IPS-15b (cell line): Measurements from ENCODE around the gene TPSG1.
"Not testable (repeated sequence)": the region's sequence is repeated elsewhere in the genome, so short reads cannot be mapped to it uniquely, and the experiment has no call there.

Source experiments
- H3K27me3 ChIP-seq: one replicate; pipeline ENCODE4 v1.6.1; 2013; ENCODE audit warnings: low read length; ENCODE audit not compliant: control insufficient read depth, insufficient read depth
- H3K36me3 ChIP-seq: one replicate; pipeline ENCODE4 v1.6.1; 2013; ENCODE audit warnings: low read length; ENCODE audit not compliant: control insufficient read depth, insufficient read depth
- H3K4me1 ChIP-seq: one replicate; pipeline ENCODE4 v1.6.1; 2013; ENCODE audit warnings: mild to moderate bottlenecking, low read length; ENCODE audit not compliant: control insufficient read depth, insufficient read depth
- H3K4me3 ChIP-seq: one replicate; pipeline ENCODE4 v1.5.1; 2013; ENCODE audit warnings: low read depth, low read length
- H3K9ac ChIP-seq: one replicate; pipeline ENCODE4 v1.6.1; 2013; ENCODE audit warnings: low read depth, mild to moderate bottlenecking, low read length
- H3K9me3 ChIP-seq: one replicate; pipeline ENCODE4 v1.6.1; 2013; ENCODE audit warnings: mild to moderate bottlenecking, low read length; ENCODE audit not compliant: control insufficient read depth, insufficient read depth

Gene TPSG1

DNA sequence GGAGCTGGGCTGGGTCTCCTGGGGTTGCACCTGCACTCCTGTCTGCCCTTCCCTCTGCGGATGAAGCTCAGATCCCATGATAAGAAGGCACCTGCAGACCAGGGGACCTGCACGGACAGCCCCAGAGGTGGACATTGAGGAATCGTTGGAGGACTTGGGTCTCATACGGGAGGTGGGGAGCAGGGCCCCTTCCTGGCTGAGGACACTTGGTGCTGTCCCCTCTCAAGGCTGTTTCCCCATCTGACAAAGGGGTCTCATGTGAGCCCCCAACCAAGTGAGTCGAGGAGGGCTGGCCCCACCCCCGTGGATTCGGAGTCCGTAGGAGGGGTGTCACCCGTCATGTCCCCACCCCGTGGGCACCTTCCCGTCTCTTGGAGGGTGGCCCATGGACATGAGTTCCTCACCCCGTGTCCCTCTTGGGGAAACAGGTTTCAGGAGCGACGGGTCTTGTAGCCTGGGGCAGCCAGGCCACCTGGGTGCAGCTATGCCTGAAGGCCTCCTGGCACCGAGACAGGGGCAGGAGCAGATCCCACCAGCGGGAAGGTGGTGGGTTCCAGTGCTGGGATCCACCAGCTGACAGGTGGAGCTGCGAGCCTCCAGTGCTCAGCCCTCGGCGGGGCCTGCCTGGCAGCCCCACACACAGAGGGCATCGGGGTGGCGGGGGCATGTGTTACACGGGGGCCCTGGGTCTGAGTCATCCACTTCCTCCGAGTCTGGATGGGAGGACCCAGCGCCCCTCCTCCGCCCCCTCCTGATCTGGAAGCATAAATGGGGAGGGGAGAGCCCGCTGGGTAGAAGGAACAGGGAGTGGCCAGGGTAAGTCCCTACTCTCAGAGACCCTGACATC, 30.4 kb upstream of the TPSG1 start, which contains the start of gene TPSD1:
Gene TPSD1, plus strand, starts transcription at position 794 of the 847 bp plus-strand sequence. CDS start 212 bp downstream, outside the sequence.
- H3K9me3 ChIP-seq, H3K4me3 ChIP-seq, H3K9ac ChIP-seq, H3K4me1 ChIP-seq, H3K36me3 ChIP-seq: not testable (repeated sequence)
- peaks cover 12% of the 10 kb centered on the region for H3K27me3 ChIP-seq

DNA sequence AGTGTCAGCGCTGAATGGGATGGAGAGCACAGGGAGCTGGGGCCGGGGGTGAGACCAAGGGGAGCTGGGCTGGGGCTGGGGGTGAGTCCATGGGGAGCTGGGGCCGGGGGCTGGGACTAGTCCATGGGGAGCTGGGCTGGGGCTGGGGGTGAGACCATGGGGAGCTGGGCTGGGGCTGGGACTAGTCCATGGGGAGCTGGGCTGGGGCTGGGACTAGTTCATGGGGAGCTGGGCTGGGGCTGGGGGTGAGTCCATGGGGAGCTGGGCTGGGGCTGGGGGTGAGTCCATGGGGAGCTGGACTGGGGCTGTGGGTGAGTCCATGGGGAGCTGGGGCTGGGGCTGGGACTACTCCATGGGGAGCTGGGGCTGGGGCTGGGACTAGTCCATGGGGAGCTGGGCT, 29.8 kb upstream of the TPSG1 start:
- peaks cover 11% of the 10 kb centered on the region for H3K27me3 ChIP-seq

DNA sequence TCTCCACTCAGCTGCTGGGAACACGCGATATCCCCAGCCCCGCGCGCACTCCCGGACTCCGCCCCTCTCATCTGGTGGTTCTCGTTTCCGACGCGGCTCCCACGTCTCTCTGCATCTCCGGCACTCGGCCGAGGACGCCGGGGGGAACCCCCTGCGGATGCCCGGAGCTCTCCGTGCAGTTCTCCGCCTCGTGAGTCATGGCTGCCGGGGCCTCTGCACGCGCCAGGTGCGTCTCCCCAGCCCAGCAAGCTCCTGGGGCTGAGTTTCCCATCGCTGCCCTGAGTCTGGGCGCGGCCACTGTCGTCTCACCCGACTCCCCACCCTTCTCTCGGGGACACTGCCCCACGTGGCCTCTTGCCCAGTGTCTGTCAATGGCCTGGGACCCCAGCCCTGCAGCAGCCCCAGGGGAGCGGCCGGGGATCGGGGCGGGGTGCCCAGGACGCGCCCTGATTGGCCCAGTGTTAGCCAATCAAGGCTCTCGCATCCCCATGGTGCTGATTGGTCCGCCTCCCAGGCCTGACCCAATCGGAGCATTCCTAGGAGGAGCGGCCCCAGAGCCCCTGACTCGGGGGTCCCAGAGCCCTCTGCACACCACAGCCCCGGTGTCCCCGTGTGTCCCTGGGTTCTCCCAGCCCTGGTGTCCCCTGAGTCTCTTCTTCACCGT, 28.8 kb upstream of the TPSG1 start:
- H3K36me3 ChIP-seq, H3K9ac ChIP-seq, H3K9me3 ChIP-seq, H3K4me3 ChIP-seq, H3K27me3 ChIP-seq, H3K4me1 ChIP-seq: not testable (repeated sequence)

More for the DNA sequence above, 29.8 kb upstream of the TPSG1 start:
- not testable (repeated sequence) for H3K36me3 ChIP-seq, H3K4me3 ChIP-seq, H3K9ac ChIP-seq, H3K4me1 ChIP-seq, H3K9me3 ChIP-seq

DNA sequence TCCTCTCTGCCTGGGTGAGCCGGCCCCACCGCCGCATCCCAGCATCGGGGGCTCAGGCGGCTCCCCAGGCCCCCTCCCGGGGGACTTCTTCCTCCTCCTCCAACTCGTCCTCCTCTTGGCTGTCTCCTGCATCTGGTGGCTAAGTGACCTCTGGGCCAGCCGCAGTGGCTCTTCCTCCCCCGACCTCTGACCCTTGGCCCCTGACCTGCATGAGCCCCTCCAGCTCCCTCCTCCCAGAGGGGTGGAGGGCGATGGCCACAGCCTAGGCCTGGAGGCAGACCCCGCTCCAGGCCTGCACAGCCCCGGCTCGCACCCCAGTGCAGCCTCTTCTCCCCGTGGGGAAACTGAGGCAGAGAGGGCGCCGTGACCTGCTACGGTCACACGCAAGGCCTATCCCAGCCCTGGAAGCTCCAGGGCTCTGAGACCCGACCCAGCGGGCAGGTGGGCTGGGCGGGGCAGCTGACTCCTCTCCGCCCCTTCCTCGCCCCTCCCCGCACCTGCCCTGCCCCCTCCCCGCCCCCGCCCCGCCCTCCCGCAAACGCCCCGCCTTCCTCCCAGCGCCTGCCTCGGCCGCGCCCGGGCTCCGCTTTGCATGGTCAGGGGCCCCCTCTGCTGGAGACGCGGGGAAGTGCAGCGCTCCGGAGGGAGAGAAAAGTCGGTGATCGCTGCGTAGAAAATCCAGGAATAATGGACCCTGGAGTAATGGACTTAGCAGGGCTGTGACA, 24.1 kb upstream of the TPSG1 start:
- H3K4me3 ChIP-seq, H3K36me3 ChIP-seq, H3K9ac ChIP-seq, H3K9me3 ChIP-seq, H3K4me1 ChIP-seq: not testable (repeated sequence)
- H3K27me3 ChIP-seq, result peaks cover 18% of the 10 kb centered on the region

DNA sequence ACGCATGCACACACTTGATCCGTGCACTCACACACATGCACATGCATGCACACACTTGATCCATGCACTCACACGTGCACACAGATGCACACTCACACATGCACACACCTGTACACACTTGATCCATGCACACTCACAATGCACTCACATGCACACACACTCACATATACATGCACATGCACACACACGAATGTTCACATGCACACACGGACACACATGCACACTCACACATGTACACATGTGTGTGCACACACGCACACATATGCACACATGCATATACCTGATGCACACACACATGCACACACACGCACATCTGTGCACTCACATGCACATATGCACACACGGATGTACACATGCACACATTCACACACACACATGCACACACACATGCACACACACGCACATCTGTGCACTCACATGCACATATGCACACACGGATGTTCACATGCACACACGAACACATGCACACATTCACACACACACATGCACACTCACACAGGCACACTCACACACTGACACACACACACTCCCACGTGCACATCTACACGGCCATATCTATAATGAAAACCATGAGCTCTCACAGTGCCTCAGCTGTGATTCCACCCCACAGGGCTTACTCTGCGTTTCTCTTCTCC, 23.0 kb upstream of the TPSG1 start:
- not testable (repeated sequence) for H3K4me3 ChIP-seq, H3K9me3 ChIP-seq, H3K4me1 ChIP-seq, H3K36me3 ChIP-seq, H3K9ac ChIP-seq
- peaks cover 18% of the 10 kb centered on the region for H3K27me3 ChIP-seq

DNA sequence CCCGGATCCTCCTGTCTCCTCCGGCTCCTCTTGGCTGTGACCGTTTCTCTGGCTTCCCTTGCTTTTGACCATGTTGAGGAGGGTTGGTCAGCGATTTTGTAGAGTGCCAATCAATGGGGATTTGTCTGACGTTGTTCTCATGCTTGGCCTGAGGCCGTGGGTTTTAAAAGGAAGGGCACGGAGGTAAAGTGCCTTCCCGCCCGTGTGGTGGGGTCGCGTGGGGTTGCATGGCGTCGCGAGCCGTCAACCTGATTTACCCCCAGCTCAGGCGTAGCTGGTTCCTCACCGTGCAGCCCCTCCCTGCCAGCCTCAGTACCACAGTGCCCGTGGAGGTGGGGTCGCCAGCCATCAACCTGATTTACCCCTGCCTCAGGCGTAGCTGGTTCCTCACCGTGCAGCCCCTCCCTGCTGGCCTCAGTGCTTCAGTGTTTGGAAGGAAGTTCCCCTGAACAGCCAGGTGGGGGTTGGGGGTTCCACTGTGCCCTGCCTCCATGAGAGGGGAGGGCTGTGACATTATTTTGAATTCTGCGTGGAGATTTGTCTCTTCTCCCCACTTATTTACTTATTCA, 20.5 kb upstream of the TPSG1 start:
- Histone ChIP-seq H3K9ac (no peak overlapping the region), H3K4me3 (no peak overlapping the region), H3K36me3 (no peaks in the 10 kb centered on the region), H3K27me3 (peaks cover 16% of the 10 kb centered on the region), H3K9me3 (no peaks in the 10 kb centered on the region), H3K4me1 (no peaks in the 10 kb centered on the region)

DNA sequence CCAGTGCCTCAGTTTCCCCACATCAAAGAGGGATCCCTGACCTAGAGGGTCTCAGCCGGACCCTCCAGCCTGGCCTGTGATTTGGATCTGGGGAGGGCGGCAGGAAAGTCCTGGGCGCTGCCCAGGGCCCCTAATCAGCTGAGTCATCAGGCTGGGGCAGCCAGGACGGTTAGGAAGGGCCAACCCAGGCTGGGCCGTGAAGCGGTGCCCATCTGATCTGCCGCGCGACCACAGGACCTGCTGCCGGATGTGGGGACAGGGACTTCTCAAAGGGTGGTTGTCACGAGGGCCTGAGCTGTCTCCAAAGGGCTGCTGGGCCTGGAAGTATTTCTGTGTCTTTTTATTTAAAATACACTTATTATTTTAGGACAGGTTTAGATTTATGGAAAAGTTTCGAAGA, 19.8 kb upstream of the TPSG1 start:
- Histone ChIP-seq H3K4me3 (no peak overlapping the region), H3K4me1 (no peaks in the 10 kb centered on the region), H3K9me3 (no peaks in the 10 kb centered on the region)

DNA sequence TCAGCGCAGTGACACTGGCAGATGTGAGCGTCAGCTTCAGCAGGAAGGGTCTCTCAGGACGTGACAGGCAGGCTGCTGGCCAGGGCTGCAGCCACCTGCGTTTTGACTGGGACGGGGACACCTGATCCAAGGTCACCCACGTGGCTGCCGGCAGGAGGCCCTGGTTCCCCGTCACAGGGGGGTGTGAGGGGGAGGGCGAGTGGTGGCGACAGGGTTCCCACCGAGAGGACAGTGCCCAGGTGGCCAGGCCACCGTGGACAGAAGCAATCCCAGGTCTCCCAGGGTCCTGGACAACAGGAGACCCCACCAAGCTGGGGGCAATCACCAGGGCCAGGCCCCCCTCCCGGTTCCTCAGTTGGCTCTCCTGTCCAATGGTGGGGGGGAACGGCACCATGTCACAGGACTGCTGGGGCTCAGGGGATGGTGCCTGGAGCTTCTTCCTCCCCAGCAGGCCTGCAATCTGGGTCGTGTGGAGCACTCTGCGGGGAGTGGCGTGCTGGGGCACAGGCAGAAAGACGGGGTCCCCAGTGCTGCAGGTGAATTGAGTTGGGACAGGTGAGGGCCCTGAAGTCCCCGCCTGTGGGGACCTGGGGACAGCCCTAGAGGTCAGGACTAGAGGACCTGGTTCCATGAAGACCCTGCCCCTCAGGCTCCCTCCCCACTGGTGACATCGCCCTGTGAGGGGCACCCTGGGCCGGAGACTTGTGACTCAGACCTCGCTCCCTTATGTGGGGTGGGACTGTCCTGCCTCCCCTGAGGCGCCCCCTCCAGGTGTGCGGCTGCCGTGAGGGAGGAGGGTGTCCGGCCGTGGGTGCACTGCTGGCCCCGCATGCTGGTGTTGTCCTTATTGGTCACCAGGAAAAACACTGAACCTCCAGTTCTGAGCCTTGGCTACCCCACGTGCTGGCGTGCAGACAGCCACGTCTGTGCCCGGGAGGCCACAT, 19.1 kb upstream of the TPSG1 start:
- H3K9ac ChIP-seq, H3K4me1 ChIP-seq, H3K9me3 ChIP-seq, H3K36me3 ChIP-seq, H3K4me3 ChIP-seq: not testable (repeated sequence)
- peaks cover 16% of the 10 kb centered on the region for H3K27me3 ChIP-seq

More for the DNA sequence above, 19.8 kb upstream of the TPSG1 start:
- H3K27me3 ChIP-seq, result peaks cover 16% of the 10 kb centered on the region
- no peaks in the 10 kb centered on the region for H3K36me3 ChIP-seq
- H3K9ac ChIP-seq, result no peak overlapping the region

DNA sequence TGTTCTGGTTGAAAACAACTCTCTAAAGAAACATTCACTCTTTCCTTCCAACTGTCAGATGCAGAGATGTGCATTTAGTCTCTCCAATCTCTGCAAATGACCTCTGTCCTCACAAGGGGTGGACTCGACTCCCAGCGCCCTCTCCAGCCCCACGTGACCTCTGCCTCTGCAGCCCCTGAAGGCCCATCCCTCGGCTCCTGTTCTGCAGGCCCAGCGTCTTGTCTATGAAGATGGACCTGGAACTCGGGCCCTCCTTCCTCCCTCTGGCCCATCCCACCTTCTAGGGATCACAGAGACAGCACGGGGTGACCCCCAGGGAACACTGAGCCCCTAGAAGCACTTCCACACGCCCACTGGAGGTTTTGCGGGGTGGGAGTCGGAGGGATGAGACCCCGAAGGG, 18.3 kb upstream of the TPSG1 start:
- H3K4me1 ChIP-seq, H3K9me3 ChIP-seq, H3K4me3 ChIP-seq, H3K9ac ChIP-seq, H3K36me3 ChIP-seq: not testable (repeated sequence)
- H3K27me3 ChIP-seq, result peaks cover 16% of the 10 kb centered on the region

DNA sequence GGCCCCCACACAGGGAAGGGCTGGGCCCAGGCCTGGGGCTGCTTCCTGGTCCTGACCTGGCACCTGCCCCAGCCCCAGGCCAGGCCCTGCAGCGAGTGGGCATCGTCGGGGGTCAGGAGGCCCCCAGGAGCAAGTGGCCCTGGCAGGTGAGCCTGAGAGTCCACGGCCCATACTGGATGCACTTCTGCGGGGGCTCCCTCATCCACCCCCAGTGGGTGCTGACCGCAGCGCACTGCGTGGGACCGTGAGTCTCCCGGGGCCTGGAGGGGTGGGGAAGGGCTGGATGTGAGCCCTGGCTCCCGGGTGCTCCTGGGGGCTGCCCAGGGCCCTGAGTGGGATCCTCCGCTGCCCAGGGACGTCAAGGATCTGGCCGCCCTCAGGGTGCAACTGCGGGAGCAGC, 16.0 kb upstream of the TPSG1 start:
- not testable (repeated sequence) for H3K4me3 ChIP-seq, H3K4me1 ChIP-seq, H3K9me3 ChIP-seq, H3K9ac ChIP-seq, H3K36me3 ChIP-seq, H3K27me3 ChIP-seq
